HFF-Myc (cell line): ENCODE results near the gene JPH4.

ENCODE experiments used
- DNase-seq: peaks from one replicate; pipeline ENCODE4 v3.0.0-alpha.2; 2011; ENCODE audit warnings: low read depth; ENCODE audit errors: extremely low read depth
- H3K4me3 ChIP-seq: replicated peaks from 2 replicates; pipeline ENCODE4 v1.5.1; 2011; ENCODE audit warnings: low read depth, mild to moderate bottlenecking, control low read depth, low read length
- CTCF ChIP-seq: IDR thresholded peaks from 2 replicates; pipeline ENCODE4 v1.5.1; 2012; ENCODE audit warnings: mild to moderate bottlenecking, low read depth, low read length, control low read depth; ENCODE audit errors: missing control alignments

JPH4 gene

GRCh38 chr14:23555533-23555881 lies 23.1 kb downstream of the JPH4 start:
- H3K4me3 ChIP-seq: peak overlapping the region; percentile 49
- no peak for TF ChIP-seq CTCF
- DNase-seq: no peak

GRCh38 chr14:23551266-23552028 lies 27.1 kb downstream of the JPH4 start, which contains the start of gene ZFHX2:
Gene ZFHX2, minus strand, starts transcription at chr14:23551765. Its CDS starts 16,440 bp downstream, at chr14:23535325.
- TF ChIP-seq CTCF: no peak
- no peak for DNase-seq
- H3K4me3 ChIP-seq: peak within 1 kb of the TSS; percentile 65

- TF ChIP-seq CTCF: no peak
- H3K4me3 ChIP-seq: peak overlapping the region; percentile 65
- no peak for DNase-seq
Observed at GRCh38 chr14:23550812-23551265, 27.8 kb downstream of the JPH4 start.

- H3K4me3 ChIP-seq: peak overlapping the region; percentile 65
- DNase-seq: no peak
- no peak for TF ChIP-seq CTCF
Observed at GRCh38 chr14:23550131-23550811, 28.3 kb downstream of the JPH4 start.

GRCh38 chr14:23548351-23549318 lies 30.0 kb downstream of the JPH4 start:
- H3K4me3 ChIP-seq: no peak overlapping the region
- TF ChIP-seq CTCF: no peak
- no peak for DNase-seq

- TF ChIP-seq CTCF: no peak
- no peak overlapping the region for H3K4me3 ChIP-seq
- DNase-seq: no peak
Observed at GRCh38 chr14:23547924-23548323, 30.7 kb downstream of the JPH4 start.
